HFFc6 (cell line): ENCODE results near the gene LTBP2. TPM values are rescaled to one million over a fixed set of nuclear protein-coding genes. Genes with fewer than 3 reads are reported as not detected.

Experiments
- DNase-seq: peaks from one replicate; pipeline ENCODE4 v3.0.0-alpha.2; 2018
- H3K27ac Mint-ChIP-seq: 2 replicates; pipeline ENCODE4 v1.8.0; 2020; ENCODE audit warnings: mild to moderate bottlenecking, mixed read lengths
- H3K27me3 Mint-ChIP-seq: 2 replicates; pipeline ENCODE4 v1.8.0; 2021; ENCODE audit warnings: mild to moderate bottlenecking, moderate library complexity, mixed read lengths; ENCODE audit not compliant: insufficient read depth
- H3K36me3 Mint-ChIP-seq: 2 replicates; pipeline ENCODE4 v1.8.0; 2021; ENCODE audit warnings: low read depth, mixed read lengths
- H3K4me1 Mint-ChIP-seq: 2 replicates; pipeline ENCODE4 v1.8.0; 2020; ENCODE audit warnings: low read depth, mixed read lengths
- H3K4me3 Mint-ChIP-seq: 2 replicates; pipeline ENCODE4 v1.8.0; 2020; ENCODE audit warnings: mild to moderate bottlenecking, moderate library complexity, mixed read lengths
- H3K9me3 Mint-ChIP-seq: 2 replicates; pipeline ENCODE4 v1.8.0; 2020; ENCODE audit warnings: mild to moderate bottlenecking, mixed read lengths
- total RNA-seq, 6 experiments: library from RNA; stranded (reverse); fragmentation: NEBNext Ultra II Directional; extraction: Animal tissue kit (Norgen Biotek cat#: 25700); gene quantifications; 2 replicates in 1 of 6; 3 replicates in 5 of 6; pipeline ENCODE4 v1.2.3, GENCODE V29; 2021
- TF ChIP-seq, protein P1 (sequence below): fragments of 200-600 bp; sonication (generic); IDR thresholded peaks from 2 replicates; pipeline ENCODE4 v1.5.0; 2021; ENCODE audit warnings: antibody characterized with exemption, mild to moderate bottlenecking

Gene LTBP2
- total RNA-seq, 6 experiments from 2014 or later: 109 to 165 (median 120) TPM

DNA sequence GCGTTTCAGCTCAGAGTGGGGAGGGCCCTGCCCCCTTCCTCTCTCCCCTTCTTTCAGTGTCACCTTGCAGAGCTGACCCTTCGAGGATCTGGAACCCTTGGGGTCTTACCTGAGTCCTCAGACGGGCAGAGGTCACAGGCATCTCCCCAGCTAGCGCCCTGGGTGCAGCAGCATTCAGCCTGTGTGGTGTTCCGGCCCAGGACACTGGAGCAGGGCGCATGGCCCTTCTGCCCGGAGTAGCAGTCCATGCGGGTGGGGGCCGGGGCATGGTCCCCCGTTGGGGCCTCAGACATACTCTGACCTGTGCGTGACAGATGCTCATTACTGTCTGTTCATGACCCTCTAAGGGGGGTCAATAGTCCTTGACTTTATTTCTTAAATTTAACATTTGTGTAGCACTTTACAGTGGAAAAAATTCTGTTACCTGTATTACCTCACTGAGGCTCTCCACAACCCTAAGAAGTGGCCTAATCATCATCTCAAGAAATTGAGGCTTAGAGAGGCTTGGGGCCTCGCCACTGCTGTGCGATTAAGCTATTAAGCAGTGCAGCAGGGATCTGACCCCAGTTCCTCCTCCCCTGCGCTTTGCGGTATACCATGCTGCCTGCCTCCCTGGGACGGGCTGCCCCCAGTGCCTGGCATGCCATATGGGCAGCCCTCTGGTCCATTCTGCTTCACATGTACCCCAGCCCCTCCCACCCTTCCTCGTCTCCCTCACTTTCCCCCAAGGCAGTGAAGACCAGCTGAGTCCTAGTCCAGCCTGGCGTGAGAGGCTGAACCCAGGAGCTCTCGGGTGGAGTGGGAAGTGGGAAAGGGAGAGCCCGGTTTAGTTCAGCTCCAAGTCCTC lies 106.9 kb downstream of the LTBP2 start:
- Mint-ChIP-seq H3K27me3 (peaks cover 2% of the 10 kb centered on the region; the same call in 1 of the 2 replicates), H3K4me3 (no peak overlapping the region), H3K36me3 (no peaks in the 10 kb centered on the region; the same call in 1 of the 2 replicates), H3K4me1 (no peaks in the 10 kb centered on the region), H3K27ac (no peak overlapping the region), H3K9me3 (no peaks in the 10 kb centered on the region)
- DNase-seq: no peak
- TF ChIP-seq, protein P1, sequence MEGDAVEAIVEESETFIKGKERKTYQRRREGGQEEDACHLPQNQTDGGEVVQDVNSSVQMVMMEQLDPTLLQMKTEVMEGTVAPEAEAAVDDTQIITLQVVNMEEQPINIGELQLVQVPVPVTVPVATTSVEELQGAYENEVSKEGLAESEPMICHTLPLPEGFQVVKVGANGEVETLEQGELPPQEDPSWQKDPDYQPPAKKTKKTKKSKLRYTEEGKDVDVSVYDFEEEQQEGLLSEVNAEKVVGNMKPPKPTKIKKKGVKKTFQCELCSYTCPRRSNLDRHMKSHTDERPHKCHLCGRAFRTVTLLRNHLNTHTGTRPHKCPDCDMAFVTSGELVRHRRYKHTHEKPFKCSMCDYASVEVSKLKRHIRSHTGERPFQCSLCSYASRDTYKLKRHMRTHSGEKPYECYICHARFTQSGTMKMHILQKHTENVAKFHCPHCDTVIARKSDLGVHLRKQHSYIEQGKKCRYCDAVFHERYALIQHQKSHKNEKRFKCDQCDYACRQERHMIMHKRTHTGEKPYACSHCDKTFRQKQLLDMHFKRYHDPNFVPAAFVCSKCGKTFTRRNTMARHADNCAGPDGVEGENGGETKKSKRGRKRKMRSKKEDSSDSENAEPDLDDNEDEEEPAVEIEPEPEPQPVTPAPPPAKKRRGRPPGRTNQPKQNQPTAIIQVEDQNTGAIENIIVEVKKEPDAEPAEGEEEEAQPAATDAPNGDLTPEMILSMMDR: no peak

GRCh38 chr14:74504412-74504811 lies 107.6 kb downstream of the LTBP2 start:
- H3K36me3 Mint-ChIP-seq: no peaks in the 10 kb centered on the region; the same call in 1 of the 2 replicates
- no peak overlapping the region for H3K4me3 Mint-ChIP-seq
- peaks cover 2% of the 10 kb centered on the region; the same call in 1 of the 2 replicates for H3K27me3 Mint-ChIP-seq
- DNase-seq: no peak
- H3K4me1 Mint-ChIP-seq: no peaks in the 10 kb centered on the region
- no peak overlapping the region for H3K27ac Mint-ChIP-seq
- TF ChIP-seq, protein P1: no peak
- no peaks in the 10 kb centered on the region for H3K9me3 Mint-ChIP-seq

DNA sequence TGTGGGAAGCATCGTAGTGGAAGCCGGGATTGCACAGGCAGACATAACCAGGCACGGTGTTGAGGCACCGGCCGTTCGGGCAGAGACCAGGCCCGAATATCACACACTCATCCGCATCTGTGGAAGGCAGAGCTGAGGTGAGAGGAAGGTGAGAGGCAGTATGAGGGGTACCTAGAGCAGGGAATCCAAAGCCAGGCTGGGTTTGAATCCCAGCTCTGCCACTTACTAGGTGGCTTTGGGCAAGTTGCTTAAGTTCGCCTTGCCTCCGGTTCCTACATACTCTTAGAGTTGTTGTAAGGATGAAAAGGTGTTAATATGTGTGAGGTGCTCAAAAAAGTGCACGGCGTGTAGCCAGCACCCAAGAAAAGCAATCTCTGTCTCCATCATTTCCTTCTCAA lies 108.1 kb downstream of the LTBP2 start:
- Mint-ChIP-seq H3K27ac (peak overlapping the region; percentile 38; the same call in 1 of the 2 replicates), H3K9me3 (no peaks in the 10 kb centered on the region)
- TF ChIP-seq, protein P1: no peak

DNA sequence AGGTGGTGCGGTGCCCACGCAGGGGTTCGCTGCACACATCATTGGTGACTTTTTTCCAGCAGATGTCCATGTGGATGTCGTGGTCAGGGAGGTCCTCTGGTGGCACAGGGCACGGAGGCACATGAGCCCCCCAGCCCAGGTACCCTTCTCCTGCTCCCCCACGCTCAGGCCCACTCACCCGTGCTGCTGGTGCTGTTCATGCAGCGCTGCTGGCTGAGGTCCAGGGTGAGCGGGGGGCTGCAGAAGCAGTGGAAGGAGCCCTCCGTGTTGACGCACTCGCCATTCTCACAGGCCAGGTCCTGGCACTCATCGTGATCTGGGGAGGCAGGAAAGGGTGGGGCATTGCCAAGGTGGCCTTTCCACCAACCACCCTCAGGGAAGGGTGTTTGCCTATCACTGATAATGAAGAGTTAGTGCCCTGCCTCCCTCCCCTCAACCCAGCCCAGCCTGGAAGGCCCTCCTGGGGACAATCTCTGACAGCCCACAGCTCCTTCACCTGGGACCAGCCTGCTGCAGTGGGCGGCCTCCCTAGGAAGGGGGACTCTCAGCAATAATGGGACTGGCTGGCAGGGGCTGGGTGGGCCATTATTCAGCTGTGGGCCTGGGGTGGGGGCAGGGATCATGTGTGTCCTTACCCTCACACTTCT lies 108.6 kb downstream of the LTBP2 start:
- H3K4me1 Mint-ChIP-seq: no peaks in the 10 kb centered on the region
- H3K36me3 Mint-ChIP-seq: no peaks in the 10 kb centered on the region; the same call in 1 of the 2 replicates
- no peak for DNase-seq
- peaks cover 2% of the 10 kb centered on the region; the same call in 1 of the 2 replicates for H3K27me3 Mint-ChIP-seq
- H3K27ac Mint-ChIP-seq: peak overlapping the region; percentile 38; the same call in 1 of the 2 replicates
- TF ChIP-seq, protein P1: no peak
- H3K9me3 Mint-ChIP-seq: no peaks in the 10 kb centered on the region
- H3K4me3 Mint-ChIP-seq: no peak overlapping the region

More for the DNA sequence above, 108.1 kb downstream of the LTBP2 start:
- DNase-seq: no peak
- Mint-ChIP-seq H3K4me3 (no peak overlapping the region), H3K27me3 (peaks cover 2% of the 10 kb centered on the region; the same call in 1 of the 2 replicates), H3K36me3 (no peaks in the 10 kb centered on the region; the same call in 1 of the 2 replicates), H3K4me1 (no peaks in the 10 kb centered on the region)

- DNase-seq: peak; percentile 32
- no peak overlapping the region; the same call in 1 of the 2 replicates for H3K27ac Mint-ChIP-seq
- H3K9me3 Mint-ChIP-seq: no peaks in the 10 kb centered on the region
- peaks cover 2% of the 10 kb centered on the region; the same call in 1 of the 2 replicates for H3K27me3 Mint-ChIP-seq
- H3K4me3 Mint-ChIP-seq: no peak overlapping the region
- TF ChIP-seq, protein P1: peak; percentile 69
- H3K4me1 Mint-ChIP-seq: no peaks in the 10 kb centered on the region
- no peaks in the 10 kb centered on the region; the same call in 1 of the 2 replicates for H3K36me3 Mint-ChIP-seq
Measured at GRCh38 chr14:74502236-74503019, 109.6 kb downstream of the LTBP2 start.
